CD14-positive monocyte (primary cell): ENCODE measurements around the gene MAMSTR. TPM values are rescaled to one million over a fixed set of nuclear protein-coding genes. Genes with fewer than 3 reads are reported as not detected.

Experiments used
- DNase-seq, 3 donors: peaks; one replicate each; pipeline ENCODE4 v3.0.0-alpha.2; 2011 to 2022
- H2AFZ ChIP-seq: 2 replicates; pipeline ENCODE4 v1.6.0; 2012; ENCODE audit warnings: mild to moderate bottlenecking, low read depth, low read length, inconsistent platforms; ENCODE audit not compliant: insufficient read depth, poor library complexity, severe bottlenecking
- H3K27ac ChIP-seq, 2 donors: 1 replicate in 1 of 2; 2 replicates in 1 of 2; pipeline ENCODE4 v1.5.1; 2012 to 2013; ENCODE audit warnings: low read length in 2 of 2, control low read depth in 1 of 2, inconsistent platforms in 1 of 2, low read depth in 1 of 2, mild to moderate bottlenecking in 1 of 2
- H3K27me3 ChIP-seq, 2 donors: one replicate each; pipeline versions ENCODE4 v1.6.0 to v1.6.1; 2011 to 2013; ENCODE audit warnings: low read length in 2 of 2; ENCODE audit not compliant: control insufficient read depth in 2 of 2, insufficient read depth in 2 of 2
- H3K36me3 ChIP-seq, 2 donors: replicated peaks in 1 of 2; 1 replicate in 1 of 2; 2 replicates in 1 of 2; pipeline versions ENCODE4 v1.5.1 to v1.6.1; 2012 to 2013; ENCODE audit warnings: low read length in 2 of 2, control low read depth in 1 of 2, inconsistent platforms in 1 of 2, mild to moderate bottlenecking in 1 of 2; ENCODE audit not compliant: insufficient read depth in 2 of 2, control insufficient read depth in 1 of 2
- H3K4me1 ChIP-seq, 2 donors: 1 replicate in 1 of 2; 2 replicates in 1 of 2; pipeline versions ENCODE4 v1.5.1 to v1.6.1; 2012 to 2013; ENCODE audit warnings: low read length in 2 of 2, control low read depth in 1 of 2, inconsistent platforms in 1 of 2, mild to moderate bottlenecking in 1 of 2, moderate library complexity in 1 of 2; ENCODE audit not compliant: insufficient read depth in 2 of 2, control insufficient read depth in 1 of 2
- H3K4me2 ChIP-seq: replicated peaks from 2 replicates; pipeline ENCODE3; 2012; ENCODE audit warnings: low read length, moderate library complexity, mild to moderate bottlenecking; ENCODE audit not compliant: poor library complexity, severe bottlenecking; ENCODE audit errors: extremely low read depth
- H3K4me3 ChIP-seq, 3 experiments: fragments of 200-600 bp in 1 of 3; sonication (generic) in 1 of 3; replicated peaks in 1 of 3; 1 replicate in 2 of 3; 2 replicates in 1 of 3; pipeline ENCODE4 v1.5.1; 2011 to 2013; ENCODE audit warnings: low read length in 3 of 3, mild to moderate bottlenecking in 3 of 3, control low read depth in 2 of 3, low read depth in 2 of 3, inconsistent platforms in 1 of 3, moderate library complexity in 1 of 3
- H3K79me2 ChIP-seq: 2 replicates; pipeline ENCODE4 v1.6.0; 2012; ENCODE audit warnings: mild to moderate bottlenecking, control low read depth, inconsistent platforms, low read length, moderate library complexity; ENCODE audit not compliant: insufficient read depth
- H3K9ac ChIP-seq: 2 replicates; pipeline ENCODE4 v1.6.0; 2017; ENCODE audit warnings: low read length, mild to moderate bottlenecking; ENCODE audit not compliant: insufficient read depth, poor library complexity, severe bottlenecking
- H3K9me3 ChIP-seq, 2 donors: replicated peaks in 1 of 2; 1 replicate in 1 of 2; 2 replicates in 1 of 2; pipeline versions ENCODE4 v1.5.1 to v1.6.1; 2012 to 2013; ENCODE audit warnings: low read length in 2 of 2, control low read depth in 1 of 2; ENCODE audit not compliant: control insufficient read depth in 1 of 2, insufficient read depth in 1 of 2
- H4K20me1 ChIP-seq: 2 replicates; pipeline ENCODE4 v1.6.0; 2012; ENCODE audit warnings: mild to moderate bottlenecking, low read length, control low read depth, moderate library complexity; ENCODE audit not compliant: insufficient read depth
- H3K27ac Mint-ChIP-seq, 7 donors: one replicate each; pipeline ENCODE4 v1.8.0; 2020; ENCODE audit warnings: mild to moderate bottlenecking in 7 of 7, mixed read lengths in 7 of 7, moderate library complexity in 6 of 7, inconsistent platforms in 2 of 7
- H3K27me3 Mint-ChIP-seq, 3 donors: one replicate each; pipeline ENCODE4 v1.8.0; 2021 to 2022; ENCODE audit warnings: low read depth in 3 of 3, mild to moderate bottlenecking in 3 of 3, mixed read lengths in 3 of 3, moderate library complexity in 3 of 3, inconsistent platforms in 1 of 3
- H3K36me3 Mint-ChIP-seq, 2 donors: one replicate each; pipeline ENCODE4 v1.8.0; 2020; ENCODE audit warnings: mixed read lengths in 2 of 2, inconsistent platforms in 1 of 2, mild to moderate bottlenecking in 1 of 2
- H3K4me1 Mint-ChIP-seq: one replicate; pipeline ENCODE4 v1.8.0; 2020; ENCODE audit warnings: mild to moderate bottlenecking, mixed read lengths
- H3K4me3 Mint-ChIP-seq, 2 donors: one replicate each; pipeline ENCODE4 v1.8.0; 2020; ENCODE audit warnings: mild to moderate bottlenecking in 2 of 2, mixed read lengths in 2 of 2, moderate library complexity in 1 of 2
- H3K9me3 Mint-ChIP-seq, 7 donors: one replicate each; pipeline ENCODE4 v1.8.0; 2020 to 2022; ENCODE audit warnings: mixed read lengths in 7 of 7, mild to moderate bottlenecking in 6 of 7, moderate library complexity in 6 of 7, inconsistent platforms in 2 of 7
- CTCF ChIP-seq: fragments of 200-600 bp; IDR thresholded peaks from one replicate; pipeline ENCODE4 v1.8.0; 2022; ENCODE audit warnings: antibody characterized with exemption, mild to moderate bottlenecking
- WGBS: methylation state at CpG from one replicate; pipeline ENCODE4 v1.1.5; 2013; ENCODE audit warnings: missing lambda C conversion rate; ENCODE audit not compliant: insufficient coverage; 5-methylcytosine and 5-hydroxymethylcytosine counted together
- intact Hi-C, 2 donors: fragments of 100-400 bp; cut with micrococcal nuclease; formaldehyde crosslinking; loops; one replicate each; pipeline versions ENCODE4 v1.15.0 to v1.15.1; 2023
- polyA plus RNA-seq, 3 donors: library from polyadenylated mRNA; depleted of rRNA in 1 of 3; unstranded in 2 of 3; stranded (reverse) in 1 of 3; fragments of 300-500 nt in 2 of 3; fragments of >200 nt in 1 of 3; fragmentation: Illumina TruSeq in 2 of 3; gene quantifications; 1 replicate in 2 of 3; 2 replicates in 1 of 3; pipeline ENCODE4 v1.2.3, GENCODE V29; 2012 to 2021

MAMSTR gene
- polyA plus RNA-seq, 3 donors: 0.07 TPM; not detected in 2

DNA sequence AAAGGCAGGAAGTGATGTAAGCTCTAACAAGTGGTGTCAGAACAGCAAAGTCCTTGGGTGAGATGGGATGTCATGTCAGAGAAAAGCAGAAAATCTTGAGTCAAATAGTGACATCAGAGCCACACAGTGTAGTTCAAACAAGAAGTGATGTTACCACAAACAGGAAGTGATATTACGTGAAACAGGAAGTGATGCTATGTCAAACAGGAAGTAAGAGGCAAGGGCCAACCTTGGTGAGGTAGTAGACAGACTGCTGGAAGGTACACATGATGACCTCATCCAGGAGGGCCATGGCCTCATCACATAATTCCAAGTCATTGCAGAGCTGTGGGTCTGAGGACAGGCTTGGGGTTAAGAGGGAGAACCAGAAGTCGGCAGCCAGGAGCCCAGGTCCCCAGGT, 7.0 kb upstream of the MAMSTR start:
- H3K4me3 Mint-ChIP-seq: peak overlapping the region in 1 of 2 donors; percentile 56

More for the DNA sequence above, 7.0 kb upstream of the MAMSTR start:
- H3K27me3 ChIP-seq: no peaks in the 10 kb centered on the region
- no peak overlapping the region for H3K4me2 ChIP-seq
- H4K20me1 ChIP-seq: no peaks in the 10 kb centered on the region
- 39% methylated on average over 2 of the region's 2 CpGs for whole genome bisulfite sequencing
- peaks cover 13 to 47% of the 10 kb centered on the region in 2 donors for H3K9me3 ChIP-seq
- H3K4me3 ChIP-seq: peak overlapping the region in 1 of 3 experiments; percentile 41
- peaks cover 20% of the 10 kb centered on the region for H3K4me1 Mint-ChIP-seq
- peaks cover 24 to 53% (median 50%) of the 10 kb centered on the region in 7 donors for H3K9me3 Mint-ChIP-seq
- no peak overlapping the region for H3K9ac ChIP-seq
- peak overlapping the region; percentile 25 to 70 for H3K27ac ChIP-seq
- no peaks in the 10 kb centered on the region for H3K79me2 ChIP-seq
- TF ChIP-seq CTCF: no peak
- H2AFZ ChIP-seq: no peak overlapping the region
- H3K4me1 ChIP-seq: peaks cover 16 to 22% of the 10 kb centered on the region in 2 donors
- peaks cover 2 to 18% of the 10 kb centered on the region in 2 donors for H3K36me3 Mint-ChIP-seq
- DNase-seq: peak; percentile 85 to 96 (median 86)
- peak overlapping the region; percentile 85 to 98 (median 95) for H3K27ac Mint-ChIP-seq
- intact Hi-C loops: no loop called here
- peaks cover 6 to 14% (median 10%) of the 10 kb centered on the region in 3 donors for H3K27me3 Mint-ChIP-seq
- no peaks in the 10 kb centered on the region for H3K36me3 ChIP-seq
